ENCODE results near the gene DLG4. TPM values are rescaled to one million over a fixed set of nuclear protein-coding genes. Genes with fewer than 3 reads are reported as not detected.

Gene DLG4
- total and polyA plus RNA-seq, 2 donors (not counting 1 experiment from before 2014, with no cell fraction given), result 2.0 to 12.5 TPM

DNA sequence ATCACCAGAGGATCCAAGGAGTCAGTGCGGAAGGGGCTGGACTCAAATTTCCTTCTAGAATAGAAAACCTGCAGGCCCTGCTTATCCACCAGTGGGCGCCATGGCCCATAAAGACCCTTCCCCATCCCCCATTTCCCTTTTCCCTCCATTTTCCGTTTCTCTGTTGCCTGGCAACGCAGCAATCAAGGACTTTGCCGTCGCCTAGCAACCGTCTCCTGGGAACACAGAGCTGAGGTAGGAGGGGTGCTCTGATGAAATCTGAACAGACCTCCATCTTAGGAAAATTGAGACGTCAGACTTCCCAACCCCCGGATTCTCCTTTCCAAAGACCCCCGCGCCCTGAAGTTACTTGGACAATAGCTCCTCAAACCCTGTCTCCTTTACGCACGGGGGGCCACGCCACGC is 5.7 kb downstream of the DLG4 start:
- Histone ChIP-seq H3K79me2 (ENCODE audit: control insufficient read depth, insufficient read depth, low read length) (peaks cover 3% of the 10 kb centered on the region), H3K4me1 (ENCODE audit: control insufficient read depth in 2 of 2, insufficient read depth in 2 of 2, low read length in 2 of 2) (peaks cover 19 to 43% of the 10 kb centered on the region in 2 donors), H3K27me3 (replicated peaks in 1 of 4; ENCODE audit: control extremely low read depth in 1 of 4, control insufficient read depth in 3 of 4, insufficient read depth in 4 of 4, low read length in 3 of 4) (peaks cover 0 to 4% (median 0%) of the 10 kb centered on the region in 4 experiments), H3K4me3 (ENCODE audit: control extremely low read depth in 1 of 5, extremely low read depth in 1 of 5, insufficient read depth in 1 of 5, low read depth in 2 of 5, low read length in 4 of 5) (peak overlapping the region; percentile 17 to 66 (median 48)), H2AFZ (ENCODE audit: insufficient read depth, low read depth, low read length, poor library complexity, severe bottlenecking) (peak overlapping the region; percentile 53), H4K20me1 (ENCODE audit: control insufficient read depth, insufficient read depth, low read length, poor library complexity, severe bottlenecking) (no peaks in the 10 kb centered on the region), H3K27ac (ENCODE audit: low read length in 2 of 2) (peak overlapping the region; percentile 77 to 90), H3K9me3 (ENCODE audit: control extremely low read depth in 1 of 3, control insufficient read depth in 2 of 3, insufficient read depth in 1 of 3, low read length in 2 of 3) (no peaks in the 10 kb centered on the region), H3K4me2 (replicated peaks; ENCODE audit: low read depth, low read length, poor library complexity, severe bottlenecking) (peak overlapping the region; percentile 86), H3K36me3 (replicated peaks in 1 of 2; ENCODE audit: control extremely low read depth in 1 of 2, control insufficient read depth in 1 of 2, extremely low read depth in 1 of 2, insufficient read depth in 2 of 2, low read length in 1 of 2) (no peaks in the 10 kb centered on the region), H3K9ac (ENCODE audit: low read length) (peak overlapping the region; percentile 66)
- peak overlapping the region; percentile 99 for H3K27ac Mint-ChIP-seq
- WGBS (ENCODE audit: insufficient coverage), result 10% methylated on average over 10 of the region's 15 CpGs
- intact Hi-C loops (cut with micrococcal nuclease), result loop anchor here (1.0 to 2.0 kb wide), 8 partner anchors 9 to 473 kb away; partner anchors contain the start of genes DVL2, EIF5A, ELP5 and PHF23
- ATAC-seq (ENCODE audit: low read depth), result peak; percentile 1
- peaks cover 44% of the 10 kb centered on the region for H3K4me1 Mint-ChIP-seq
- no peak for TF ChIP-seq EZH2 (IDR thresholded peaks at IDR 0.05; ENCODE audit: borderline replicate concordance, insufficient read depth, low read depth, low read length, poor library complexity, severe bottlenecking)
- TF ChIP-seq, protein P1, sequence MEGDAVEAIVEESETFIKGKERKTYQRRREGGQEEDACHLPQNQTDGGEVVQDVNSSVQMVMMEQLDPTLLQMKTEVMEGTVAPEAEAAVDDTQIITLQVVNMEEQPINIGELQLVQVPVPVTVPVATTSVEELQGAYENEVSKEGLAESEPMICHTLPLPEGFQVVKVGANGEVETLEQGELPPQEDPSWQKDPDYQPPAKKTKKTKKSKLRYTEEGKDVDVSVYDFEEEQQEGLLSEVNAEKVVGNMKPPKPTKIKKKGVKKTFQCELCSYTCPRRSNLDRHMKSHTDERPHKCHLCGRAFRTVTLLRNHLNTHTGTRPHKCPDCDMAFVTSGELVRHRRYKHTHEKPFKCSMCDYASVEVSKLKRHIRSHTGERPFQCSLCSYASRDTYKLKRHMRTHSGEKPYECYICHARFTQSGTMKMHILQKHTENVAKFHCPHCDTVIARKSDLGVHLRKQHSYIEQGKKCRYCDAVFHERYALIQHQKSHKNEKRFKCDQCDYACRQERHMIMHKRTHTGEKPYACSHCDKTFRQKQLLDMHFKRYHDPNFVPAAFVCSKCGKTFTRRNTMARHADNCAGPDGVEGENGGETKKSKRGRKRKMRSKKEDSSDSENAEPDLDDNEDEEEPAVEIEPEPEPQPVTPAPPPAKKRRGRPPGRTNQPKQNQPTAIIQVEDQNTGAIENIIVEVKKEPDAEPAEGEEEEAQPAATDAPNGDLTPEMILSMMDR (IDR thresholded peaks at IDR 0.05), result peak; percentile 62
- peak overlapping the region; percentile 97 for H3K4me3 Mint-ChIP-seq
- ChIA-PET CTCF (interaction anchor here (0.6 to 2.3 kb wide), 7 partner anchors 8 to 169 kb away, joined by 3 to 7 read pairs (median 4); partner anchors contain the start of genes GABARAP and SLC16A11), POLR2A (interaction anchor here (0.6 to 9.1 kb wide), 4 partner anchors 24 to 116 kb away, joined by 3 to 157 read pairs (median 3); partner anchors contain the start of genes DVL2, GABARAP and PHF23)
- peaks cover 5% of the 10 kb centered on the region for H3K27me3 Mint-ChIP-seq
- DNase-seq, result peak; percentile 94
- no peaks in the 10 kb centered on the region for H3K9me3 Mint-ChIP-seq (ENCODE audit: insufficient read depth)

DNA sequence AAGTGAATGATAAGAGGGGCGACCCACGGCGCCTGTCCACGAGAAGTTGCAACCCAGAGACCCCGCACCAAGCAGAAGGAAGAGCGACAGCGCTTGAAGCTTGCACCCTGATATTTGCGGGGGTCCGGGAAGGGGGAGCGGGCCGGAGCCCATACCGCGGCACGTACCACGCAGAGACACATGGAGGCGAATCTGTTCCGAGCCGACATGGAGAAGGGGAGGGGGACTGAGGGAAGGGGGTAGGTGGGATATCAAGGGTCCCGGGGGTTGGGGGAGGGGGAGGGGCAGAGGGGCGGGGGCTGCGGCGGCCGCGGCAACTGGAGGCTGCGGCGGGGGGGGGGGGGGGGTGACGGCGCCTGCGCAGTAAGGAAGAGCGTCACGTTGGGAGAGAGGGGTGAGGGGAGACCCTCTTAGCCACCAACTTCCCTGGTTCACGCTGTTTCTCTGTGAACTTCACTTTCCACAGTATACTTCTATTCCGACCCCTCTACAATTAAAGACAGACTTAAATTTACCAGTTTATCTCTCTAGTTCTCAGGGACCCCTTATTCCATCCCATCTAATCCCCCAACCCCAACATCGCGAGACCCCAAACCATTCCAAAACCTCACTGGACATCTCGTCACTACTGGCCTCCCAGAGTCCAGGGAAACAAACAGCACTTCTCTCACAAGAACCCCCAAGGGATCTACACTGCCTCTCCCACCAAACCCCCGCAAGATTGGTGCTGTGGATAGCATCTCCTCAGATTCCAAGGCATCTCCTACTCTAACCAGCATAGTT is 8.0 kb downstream of the DLG4 start:
- H3K4me1 ChIP-seq (ENCODE audit: control insufficient read depth in 2 of 2, insufficient read depth in 2 of 2, low read length in 2 of 2), result peaks cover 15 to 27% of the 10 kb centered on the region in 2 donors
- H3K4me3 Mint-ChIP-seq, result no peak overlapping the region
- peaks cover 0 to 4% (median 0%) of the 10 kb centered on the region in 4 experiments for H3K27me3 ChIP-seq (replicated peaks in 1 of 4; ENCODE audit: control extremely low read depth in 1 of 4, control insufficient read depth in 3 of 4, insufficient read depth in 4 of 4, low read length in 3 of 4)
- H3K36me3 ChIP-seq (replicated peaks in 1 of 2; ENCODE audit: control extremely low read depth in 1 of 2, control insufficient read depth in 1 of 2, extremely low read depth in 1 of 2, insufficient read depth in 2 of 2, low read length in 1 of 2), result no peaks in the 10 kb centered on the region
- POLR2A ChIA-PET, result no interaction called here
- intact Hi-C loops (cut with micrococcal nuclease), result no loop called here
- no peak overlapping the region for H2AFZ ChIP-seq (ENCODE audit: insufficient read depth, low read depth, low read length, poor library complexity, severe bottlenecking)
- peaks cover 5% of the 10 kb centered on the region for H3K27me3 Mint-ChIP-seq
- H3K4me1 Mint-ChIP-seq, result peaks cover 31% of the 10 kb centered on the region
- ATAC-seq (ENCODE audit: low read depth) (no peak), DNase-seq (no peak)
- WGBS (ENCODE audit: insufficient coverage), result 57% methylated on average over 20 of the region's 37 CpGs
- H3K79me2 ChIP-seq (ENCODE audit: control insufficient read depth, insufficient read depth, low read length), result no peaks in the 10 kb centered on the region
- H3K4me3 ChIP-seq (ENCODE audit: control extremely low read depth in 1 of 5, extremely low read depth in 1 of 5, insufficient read depth in 1 of 5, low read depth in 2 of 5, low read length in 4 of 5), result no peak overlapping the region
- H3K27ac ChIP-seq (ENCODE audit: low read length in 2 of 2), result no peak overlapping the region
- no peaks in the 10 kb centered on the region for H4K20me1 ChIP-seq (ENCODE audit: control insufficient read depth, insufficient read depth, low read length, poor library complexity, severe bottlenecking)
- TF ChIP-seq, protein P1 (IDR thresholded peaks at IDR 0.05), result no peak
- TF ChIP-seq EZH2 (IDR thresholded peaks at IDR 0.05; ENCODE audit: borderline replicate concordance, insufficient read depth, low read depth, low read length, poor library complexity, severe bottlenecking), result no peak
- no peaks in the 10 kb centered on the region for H3K9me3 Mint-ChIP-seq (ENCODE audit: insufficient read depth)
- no peak overlapping the region for H3K27ac Mint-ChIP-seq
- CTCF ChIA-PET, result no interaction called here
- H3K9me3 ChIP-seq (ENCODE audit: control extremely low read depth in 1 of 3, control insufficient read depth in 2 of 3, insufficient read depth in 1 of 3, low read length in 2 of 3), result no peaks in the 10 kb centered on the region
- no peak overlapping the region for H3K9ac ChIP-seq (ENCODE audit: low read length)
- no peak overlapping the region for H3K4me2 ChIP-seq (replicated peaks; ENCODE audit: low read depth, low read length, poor library complexity, severe bottlenecking)

All from B cell (primary cell).